PC-9 (cell line): ENCODE measurements around the gene IFRD2. TPM values are rescaled to one million over a fixed set of nuclear protein-coding genes. Genes with fewer than 3 reads are reported as not detected.

ENCODE experiments used
- BruUV-seq: library from RNA; stranded (reverse); fragments of 400-500 nt; replicated peaks from 2 replicates; lab custom pipeline; 2021; lab: Mats Ljungman, UMichigan
- CTCF ChIA-PET: fragments of 300-600 bp; sonication (Branson Sonifier 250); formaldehyde crosslinking; loops from one replicate; lab custom pipeline; 2022; ENCODE audit warnings: antibody characterized with exemption; lab: Charles Lee
- POLR2A ChIA-PET: fragments of 300-600 bp; sonication (Branson Sonifier 250); formaldehyde crosslinking; loops from one replicate; lab custom pipeline; 2022; ENCODE audit warnings: antibody characterized with exemption; ENCODE audit not compliant: unreplicated experiment; lab: Charles Lee
- DNase-seq, 2 experiments: peaks; one replicate each; pipeline versions ENCODE4 v3.0.0 to v3.0.0-alpha.2; 2015 to 2022; ENCODE audit warnings: mixed read lengths in 1 of 2
- H2AFZ ChIP-seq: fragments of 200-600 bp; sonication (generic); 2 replicates; pipeline ENCODE4 v1.8.1; 2017; ENCODE audit warnings: antibody characterized with exemption
- H3F3A ChIP-seq: fragments of 200-600 bp; sonication (generic); 2 replicates; pipeline ENCODE4 v1.8.1; 2017; ENCODE audit warnings: antibody characterized with exemption, mild to moderate bottlenecking, low read depth; ENCODE audit not compliant: insufficient read depth
- H3K27ac ChIP-seq: fragments of 200-600 bp; sonication (generic); 2 replicates; pipeline ENCODE4 v1.6.1; 2016; ENCODE audit warnings: mixed run types
- H3K27me3 ChIP-seq: fragments of 200-600 bp; sonication (generic); 2 replicates; pipeline ENCODE4 v1.6.1; 2016; ENCODE audit warnings: low read depth, mixed run types; ENCODE audit not compliant: insufficient read depth
- H3K36me3 ChIP-seq: fragments of 200-600 bp; sonication (generic); 2 replicates; pipeline ENCODE4 v1.6.1; 2016; ENCODE audit warnings: low read depth, mixed run types
- H3K4me1 ChIP-seq: fragments of 200-600 bp; sonication (generic); replicated peaks from 2 replicates; pipeline ENCODE4 v1.6.1; 2016; ENCODE audit warnings: mixed run types; ENCODE audit not compliant: insufficient read depth
- H3K4me2 ChIP-seq: fragments of 200-600 bp; sonication (generic); 2 replicates; pipeline ENCODE4 v1.6.1; 2017; ENCODE audit warnings: mixed run types
- H3K4me3 ChIP-seq: fragments of 200-600 bp; sonication (generic); 2 replicates; pipeline ENCODE4 v1.6.1; 2016; ENCODE audit warnings: mixed run types
- H3K79me2 ChIP-seq: fragments of 200-600 bp; sonication (generic); 2 replicates; pipeline ENCODE4 v1.6.1; 2017; ENCODE audit warnings: low read depth, mixed run types
- H3K9me2 ChIP-seq: fragments of 200-600 bp; sonication (generic); 2 replicates; pipeline ENCODE4 v1.8.1; 2017; ENCODE audit warnings: mild to moderate bottlenecking; ENCODE audit not compliant: insufficient read depth
- H3K9me3 ChIP-seq: fragments of 200-600 bp; sonication (generic); 2 replicates; pipeline ENCODE4 v1.8.1; 2016; ENCODE audit warnings: low read depth; ENCODE audit not compliant: insufficient read depth
- H4K20me1 ChIP-seq: fragments of 200-600 bp; sonication (generic); 2 replicates; pipeline ENCODE4 v1.8.1; 2017; ENCODE audit not compliant: insufficient read depth
- CTCF ChIP-seq: fragments of 200-600 bp; sonication (generic); conservative IDR thresholded peaks from 2 replicates; pipeline ENCODE4 v1.6.1; 2017; ENCODE audit warnings: mixed run types, antibody characterized with exemption, mild to moderate bottlenecking, moderate library complexity
- EZH2 ChIP-seq: fragments of 200-600 bp; sonication (generic); IDR thresholded peaks from 2 replicates; pipeline ENCODE4 v1.8.0; 2017; ENCODE audit warnings: antibody characterized with exemption, low read depth
- intact Hi-C: fragments of 100-400 bp; cut with micrococcal nuclease; formaldehyde crosslinking; loops from one replicate; pipeline ENCODE4 v1.10.0; 2022; ENCODE audit not compliant: unreplicated experiment
- total RNA-seq: library from RNA; stranded (reverse); gene quantifications from 2 replicates; pipeline ENCODE4 v1.2.3, GENCODE V29; 2021

IFRD2 gene
- total RNA-seq, 1 experiment from 2014 or later: 93.1 TPM

DNA sequence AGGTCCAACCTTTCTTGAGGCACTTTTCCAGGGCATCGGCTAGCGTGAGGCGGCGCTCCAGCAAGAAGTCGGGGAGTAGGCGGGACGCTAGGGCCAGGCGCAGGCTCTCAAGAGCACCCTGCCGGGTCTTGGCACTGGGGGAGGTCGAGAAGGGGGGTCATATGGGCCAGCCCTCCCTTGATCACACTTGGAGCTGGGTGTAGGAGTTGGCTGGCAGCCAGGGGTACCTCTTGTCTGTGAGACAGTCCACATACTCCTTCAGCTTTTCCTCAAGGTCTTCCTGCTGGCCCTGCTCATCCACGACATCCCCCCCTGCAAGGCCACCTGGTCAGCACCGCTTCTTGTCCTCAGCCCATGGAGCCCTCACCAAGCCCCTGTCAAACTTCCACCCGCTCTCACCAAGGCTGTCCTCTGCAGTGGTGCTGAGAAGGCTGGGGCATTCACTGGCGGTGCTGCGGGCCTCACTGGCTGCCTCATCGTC lies 2.0 kb downstream of the IFRD2 start:
- BruUV-seq: no TSS peak
- H3K9me2 ChIP-seq: no peaks in the 10 kb centered on the region
- no peak overlapping the region for H2AFZ ChIP-seq
- H3K79me2 ChIP-seq: peaks cover 25% of the 10 kb centered on the region
- peaks cover 11% of the 10 kb centered on the region; the same call in 1 of the 2 replicates for H3F3A ChIP-seq
- no peaks in the 10 kb centered on the region for H3K9me3 ChIP-seq
- H3K27me3 ChIP-seq: no peaks in the 10 kb centered on the region
- H3K4me1 ChIP-seq: peaks cover 13% of the 10 kb centered on the region
- H3K36me3 ChIP-seq: no peaks in the 10 kb centered on the region
- ChIA-PET CTCF (no interaction called here), POLR2A (no interaction called here)
- no peak overlapping the region for H3K27ac ChIP-seq
- TF ChIP-seq CTCF (no peak), EZH2 (no peak)
- no peaks in the 10 kb centered on the region for H4K20me1 ChIP-seq
- intact Hi-C loops: no loop called here
- no peak for DNase-seq
- no peak overlapping the region for H3K4me3 ChIP-seq
- H3K4me2 ChIP-seq: peak overlapping the region; percentile 88; the same call in 1 of the 2 replicates

GRCh38 chr3:50289130-50289529 lies 3.1 kb downstream of the IFRD2 start:
- Histone ChIP-seq H3K36me3 (no peaks in the 10 kb centered on the region), H3K4me1 (peaks cover 13% of the 10 kb centered on the region), H4K20me1 (no peaks in the 10 kb centered on the region), H3F3A (peaks cover 11% of the 10 kb centered on the region; the same call in 1 of the 2 replicates), H3K4me2 (no peak overlapping the region), H3K4me3 (no peak overlapping the region), H3K9me2 (no peaks in the 10 kb centered on the region), H3K9me3 (no peaks in the 10 kb centered on the region), H3K79me2 (peaks cover 25% of the 10 kb centered on the region), H3K27ac (no peak overlapping the region), H3K27me3 (no peaks in the 10 kb centered on the region), H2AFZ (no peak overlapping the region)
- ChIA-PET POLR2A (no interaction called here), CTCF (interaction anchor here (1.0 kb wide), 1 partner anchor 35 kb away, joined by 3 read pairs; no protein-coding TSS in a partner anchor)
- intact Hi-C loops: no loop called here
- no peak for TF ChIP-seq CTCF
- TF ChIP-seq EZH2: no peak
- DNase-seq: no peak
- BruUV-seq: no TSS peak

DNA sequence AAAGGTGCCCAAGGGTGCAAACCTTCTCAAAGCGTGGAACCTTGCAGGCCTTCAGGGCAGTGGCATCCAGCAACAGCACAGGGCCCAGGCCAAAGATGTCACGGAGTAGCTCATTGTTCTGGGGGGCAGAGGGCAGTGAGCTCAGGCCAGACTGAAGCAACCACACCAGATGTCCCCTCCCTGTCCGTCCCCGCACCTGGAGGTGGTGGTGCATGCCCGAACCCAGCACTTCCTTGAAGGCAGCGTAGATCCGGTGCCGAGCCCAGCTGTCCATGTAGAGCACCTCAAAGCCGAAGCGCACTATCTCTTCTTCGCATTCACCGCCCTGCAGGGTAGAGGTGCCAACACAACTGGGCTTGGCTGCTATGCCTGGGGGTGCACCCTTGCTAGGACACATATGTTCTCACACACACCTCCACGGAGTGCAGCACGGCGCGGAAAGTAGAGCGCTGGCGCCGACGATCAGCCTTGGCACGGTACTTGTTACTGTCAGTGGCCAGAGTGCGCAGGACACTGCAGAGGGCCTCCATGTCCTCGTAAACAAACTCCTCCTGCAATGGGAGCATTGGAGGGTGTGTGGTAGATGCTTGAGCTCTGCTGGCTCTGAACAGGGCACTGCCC lies 3.7 kb downstream of the IFRD2 start:
- no peak overlapping the region for H2AFZ ChIP-seq
- H3K4me3 ChIP-seq: no peak overlapping the region
- ChIA-PET POLR2A (no interaction called here), CTCF (interaction anchor here (0.6 to 1.0 kb wide), 2 partner anchors 36 to 196 kb away, joined by 3 to 8 read pairs; no protein-coding TSS in a partner anchor)
- peaks cover 11% of the 10 kb centered on the region; the same call in 1 of the 2 replicates for H3F3A ChIP-seq
- no peaks in the 10 kb centered on the region for H3K9me2 ChIP-seq
- TF ChIP-seq CTCF (no peak), EZH2 (no peak)
- intact Hi-C loops: no loop called here
- H3K36me3 ChIP-seq: no peaks in the 10 kb centered on the region
- no peaks in the 10 kb centered on the region for H3K27me3 ChIP-seq
- H4K20me1 ChIP-seq: no peaks in the 10 kb centered on the region
- no peaks in the 10 kb centered on the region for H3K9me3 ChIP-seq
- peaks cover 13% of the 10 kb centered on the region for H3K4me1 ChIP-seq
- DNase-seq: no peak
- no peak overlapping the region for H3K27ac ChIP-seq
- H3K4me2 ChIP-seq: no peak overlapping the region
- H3K79me2 ChIP-seq: peaks cover 25% of the 10 kb centered on the region
- no TSS peak for BruUV-seq
